CD14-positive monocyte (primary cell): Measurements from ENCODE around the gene LSS. TPM values are rescaled to one million over a fixed set of nuclear protein-coding genes. Genes with fewer than 3 reads are reported as not detected.

Source experiments
- DNase-seq, 3 donors: peaks; one replicate each; pipeline ENCODE4 v3.0.0-alpha.2; 2011 to 2022
- H2AFZ ChIP-seq: 2 replicates; pipeline ENCODE4 v1.6.0; 2012; ENCODE audit warnings: mild to moderate bottlenecking, low read depth, low read length, inconsistent platforms; ENCODE audit not compliant: insufficient read depth, poor library complexity, severe bottlenecking
- H3K27ac ChIP-seq, 2 donors: 1 replicate in 1 of 2; 2 replicates in 1 of 2; pipeline ENCODE4 v1.5.1; 2012 to 2013; ENCODE audit warnings: low read length in 2 of 2, control low read depth in 1 of 2, inconsistent platforms in 1 of 2, low read depth in 1 of 2, mild to moderate bottlenecking in 1 of 2
- H3K27me3 ChIP-seq, 2 donors: one replicate each; pipeline versions ENCODE4 v1.6.0 to v1.6.1; 2011 to 2013; ENCODE audit warnings: low read length in 2 of 2; ENCODE audit not compliant: control insufficient read depth in 2 of 2, insufficient read depth in 2 of 2
- H3K36me3 ChIP-seq, 2 donors: replicated peaks in 1 of 2; 1 replicate in 1 of 2; 2 replicates in 1 of 2; pipeline versions ENCODE4 v1.5.1 to v1.6.1; 2012 to 2013; ENCODE audit warnings: low read length in 2 of 2, control low read depth in 1 of 2, inconsistent platforms in 1 of 2, mild to moderate bottlenecking in 1 of 2; ENCODE audit not compliant: insufficient read depth in 2 of 2, control insufficient read depth in 1 of 2
- H3K4me1 ChIP-seq, 2 donors: 1 replicate in 1 of 2; 2 replicates in 1 of 2; pipeline versions ENCODE4 v1.5.1 to v1.6.1; 2012 to 2013; ENCODE audit warnings: low read length in 2 of 2, control low read depth in 1 of 2, inconsistent platforms in 1 of 2, mild to moderate bottlenecking in 1 of 2, moderate library complexity in 1 of 2; ENCODE audit not compliant: insufficient read depth in 2 of 2, control insufficient read depth in 1 of 2
- H3K4me2 ChIP-seq: replicated peaks from 2 replicates; pipeline ENCODE3; 2012; ENCODE audit warnings: low read length, moderate library complexity, mild to moderate bottlenecking; ENCODE audit not compliant: poor library complexity, severe bottlenecking; ENCODE audit errors: extremely low read depth
- H3K4me3 ChIP-seq, 3 experiments: fragments of 200-600 bp in 1 of 3; sonication (generic) in 1 of 3; replicated peaks in 1 of 3; 1 replicate in 2 of 3; 2 replicates in 1 of 3; pipeline ENCODE4 v1.5.1; 2011 to 2013; ENCODE audit warnings: low read length in 3 of 3, mild to moderate bottlenecking in 3 of 3, control low read depth in 2 of 3, low read depth in 2 of 3, inconsistent platforms in 1 of 3, moderate library complexity in 1 of 3
- H3K79me2 ChIP-seq: 2 replicates; pipeline ENCODE4 v1.6.0; 2012; ENCODE audit warnings: mild to moderate bottlenecking, control low read depth, inconsistent platforms, low read length, moderate library complexity; ENCODE audit not compliant: insufficient read depth
- H3K9ac ChIP-seq: 2 replicates; pipeline ENCODE4 v1.6.0; 2017; ENCODE audit warnings: low read length, mild to moderate bottlenecking; ENCODE audit not compliant: insufficient read depth, poor library complexity, severe bottlenecking
- H3K9me3 ChIP-seq, 2 donors: replicated peaks in 1 of 2; 1 replicate in 1 of 2; 2 replicates in 1 of 2; pipeline versions ENCODE4 v1.5.1 to v1.6.1; 2012 to 2013; ENCODE audit warnings: low read length in 2 of 2, control low read depth in 1 of 2; ENCODE audit not compliant: control insufficient read depth in 1 of 2, insufficient read depth in 1 of 2
- H4K20me1 ChIP-seq: 2 replicates; pipeline ENCODE4 v1.6.0; 2012; ENCODE audit warnings: mild to moderate bottlenecking, low read length, control low read depth, moderate library complexity; ENCODE audit not compliant: insufficient read depth
- H3K27ac Mint-ChIP-seq, 7 donors: one replicate each; pipeline ENCODE4 v1.8.0; 2020; ENCODE audit warnings: mild to moderate bottlenecking in 7 of 7, mixed read lengths in 7 of 7, moderate library complexity in 6 of 7, inconsistent platforms in 2 of 7
- H3K27me3 Mint-ChIP-seq, 3 donors: one replicate each; pipeline ENCODE4 v1.8.0; 2021 to 2022; ENCODE audit warnings: low read depth in 3 of 3, mild to moderate bottlenecking in 3 of 3, mixed read lengths in 3 of 3, moderate library complexity in 3 of 3, inconsistent platforms in 1 of 3
- H3K36me3 Mint-ChIP-seq, 2 donors: one replicate each; pipeline ENCODE4 v1.8.0; 2020; ENCODE audit warnings: mixed read lengths in 2 of 2, inconsistent platforms in 1 of 2, mild to moderate bottlenecking in 1 of 2
- H3K4me1 Mint-ChIP-seq: one replicate; pipeline ENCODE4 v1.8.0; 2020; ENCODE audit warnings: mild to moderate bottlenecking, mixed read lengths
- H3K4me3 Mint-ChIP-seq, 2 donors: one replicate each; pipeline ENCODE4 v1.8.0; 2020; ENCODE audit warnings: mild to moderate bottlenecking in 2 of 2, mixed read lengths in 2 of 2, moderate library complexity in 1 of 2
- H3K9me3 Mint-ChIP-seq, 7 donors: one replicate each; pipeline ENCODE4 v1.8.0; 2020 to 2022; ENCODE audit warnings: mixed read lengths in 7 of 7, mild to moderate bottlenecking in 6 of 7, moderate library complexity in 6 of 7, inconsistent platforms in 2 of 7
- WGBS: methylation state at CpG from one replicate; pipeline ENCODE4 v1.1.5; 2013; ENCODE audit warnings: missing lambda C conversion rate; ENCODE audit not compliant: insufficient coverage; 5-methylcytosine and 5-hydroxymethylcytosine counted together
- intact Hi-C, 2 donors: fragments of 100-400 bp; cut with micrococcal nuclease; formaldehyde crosslinking; loops; one replicate each; pipeline versions ENCODE4 v1.15.0 to v1.15.1; 2023
- polyA plus RNA-seq, 3 donors: library from polyadenylated mRNA; depleted of rRNA in 1 of 3; unstranded in 2 of 3; stranded (reverse) in 1 of 3; fragments of 300-500 nt in 2 of 3; fragments of >200 nt in 1 of 3; fragmentation: Illumina TruSeq in 2 of 3; gene quantifications; 1 replicate in 2 of 3; 2 replicates in 1 of 3; pipeline ENCODE4 v1.2.3, GENCODE V29; 2012 to 2021
- TF ChIP-seq, protein P1 (sequence below): fragments of 200-600 bp; IDR thresholded peaks from one replicate; pipeline ENCODE4 v1.8.0; 2022; ENCODE audit warnings: antibody characterized with exemption, mild to moderate bottlenecking

The LSS gene
- polyA plus RNA-seq, 3 donors: 4.1 to 20.0 (median 4.9) TPM

GRCh38 chr21:46217511-46218196 is 10.9 kb downstream of the LSS start:
- no peaks in the 10 kb centered on the region for H4K20me1 ChIP-seq
- no peaks in the 10 kb centered on the region for H3K4me1 ChIP-seq
- no peaks in the 10 kb centered on the region for H3K79me2 ChIP-seq
- H3K4me3 ChIP-seq: no peak overlapping the region
- Mint-ChIP-seq H3K36me3 (peaks cover 19 to 26% of the 10 kb centered on the region in 2 donors), H3K27ac (peak overlapping the region in 3 of 7 donors; percentile 35 to 53 (median 53)), H3K4me1 (no peaks in the 10 kb centered on the region), H3K9me3 (peaks cover 0 to 2% (median 0%) of the 10 kb centered on the region in 7 donors), H3K27me3 (peaks cover 0 to 1% (median 0%) of the 10 kb centered on the region in 3 donors), H3K4me3 (no peak overlapping the region)
- DNase-seq: no peak
- intact Hi-C loops: no loop called here
- no peak overlapping the region for H3K27ac ChIP-seq
- H2AFZ ChIP-seq: no peak overlapping the region
- 93% methylated on average over 19 of the region's 22 CpGs for WGBS
- peaks cover 0 to 16% of the 10 kb centered on the region in 2 donors for H3K36me3 ChIP-seq
- H3K4me2 ChIP-seq: no peak overlapping the region
- H3K9me3 ChIP-seq: no peaks in the 10 kb centered on the region
- no peak overlapping the region for H3K9ac ChIP-seq
- TF ChIP-seq, protein P1, sequence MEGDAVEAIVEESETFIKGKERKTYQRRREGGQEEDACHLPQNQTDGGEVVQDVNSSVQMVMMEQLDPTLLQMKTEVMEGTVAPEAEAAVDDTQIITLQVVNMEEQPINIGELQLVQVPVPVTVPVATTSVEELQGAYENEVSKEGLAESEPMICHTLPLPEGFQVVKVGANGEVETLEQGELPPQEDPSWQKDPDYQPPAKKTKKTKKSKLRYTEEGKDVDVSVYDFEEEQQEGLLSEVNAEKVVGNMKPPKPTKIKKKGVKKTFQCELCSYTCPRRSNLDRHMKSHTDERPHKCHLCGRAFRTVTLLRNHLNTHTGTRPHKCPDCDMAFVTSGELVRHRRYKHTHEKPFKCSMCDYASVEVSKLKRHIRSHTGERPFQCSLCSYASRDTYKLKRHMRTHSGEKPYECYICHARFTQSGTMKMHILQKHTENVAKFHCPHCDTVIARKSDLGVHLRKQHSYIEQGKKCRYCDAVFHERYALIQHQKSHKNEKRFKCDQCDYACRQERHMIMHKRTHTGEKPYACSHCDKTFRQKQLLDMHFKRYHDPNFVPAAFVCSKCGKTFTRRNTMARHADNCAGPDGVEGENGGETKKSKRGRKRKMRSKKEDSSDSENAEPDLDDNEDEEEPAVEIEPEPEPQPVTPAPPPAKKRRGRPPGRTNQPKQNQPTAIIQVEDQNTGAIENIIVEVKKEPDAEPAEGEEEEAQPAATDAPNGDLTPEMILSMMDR: no peak
- H3K27me3 ChIP-seq: no peaks in the 10 kb centered on the region

- H3K9me3 Mint-ChIP-seq: peaks cover 0 to 2% (median 0%) of the 10 kb centered on the region in 7 donors
- H3K4me1 ChIP-seq: no peaks in the 10 kb centered on the region
- no peak for DNase-seq
- peaks cover 12 to 22% of the 10 kb centered on the region in 2 donors for H3K36me3 Mint-ChIP-seq
- no peak overlapping the region for H3K4me2 ChIP-seq
- no peaks in the 10 kb centered on the region for H3K27me3 ChIP-seq
- WGBS: 97% methylated on average over 16 of the region's 16 CpGs
- TF ChIP-seq, protein P1: no peak
- intact Hi-C loops: no loop called here
- H3K27ac ChIP-seq: no peak overlapping the region
- H3K4me1 Mint-ChIP-seq: no peaks in the 10 kb centered on the region
- no peaks in the 10 kb centered on the region for H4K20me1 ChIP-seq
- no peak overlapping the region for H3K4me3 Mint-ChIP-seq
- peaks cover 0 to 1% (median 0%) of the 10 kb centered on the region in 3 donors for H3K27me3 Mint-ChIP-seq
- peaks cover 0 to 11% of the 10 kb centered on the region in 2 donors for H3K36me3 ChIP-seq
- H2AFZ ChIP-seq: no peak overlapping the region
- no peak overlapping the region for H3K9ac ChIP-seq
- no peak overlapping the region for H3K27ac Mint-ChIP-seq
- H3K79me2 ChIP-seq: no peaks in the 10 kb centered on the region
- H3K9me3 ChIP-seq: no peaks in the 10 kb centered on the region
- no peak overlapping the region for H3K4me3 ChIP-seq
Observed at GRCh38 chr21:46216132-46216747, 12.3 kb downstream of the LSS start.
